Lung microvascular endothelial cell (primary cell): Measurements from ENCODE around the gene TMEM214. TPM values are rescaled to one million over a fixed set of nuclear protein-coding genes. Genes with fewer than 3 reads are reported as not detected.

Source experiments
- DNase-seq, 2 donors: peaks; one replicate each; pipeline versions ENCODE4 v3.0.0 to v3.0.0-alpha.2; 2010; ENCODE audit warnings: low read depth in 2 of 2
- total RNA-seq: library from RNA; depleted of rRNA; stranded (reverse); fragments of >200 nt; gene quantifications from 2 replicates; pipeline ENCODE4 v1.2.1, GENCODE V29; 2014

TMEM214 gene
- total RNA-seq, 1 donor from 2014 or later = 19.4 TPM

DNA sequence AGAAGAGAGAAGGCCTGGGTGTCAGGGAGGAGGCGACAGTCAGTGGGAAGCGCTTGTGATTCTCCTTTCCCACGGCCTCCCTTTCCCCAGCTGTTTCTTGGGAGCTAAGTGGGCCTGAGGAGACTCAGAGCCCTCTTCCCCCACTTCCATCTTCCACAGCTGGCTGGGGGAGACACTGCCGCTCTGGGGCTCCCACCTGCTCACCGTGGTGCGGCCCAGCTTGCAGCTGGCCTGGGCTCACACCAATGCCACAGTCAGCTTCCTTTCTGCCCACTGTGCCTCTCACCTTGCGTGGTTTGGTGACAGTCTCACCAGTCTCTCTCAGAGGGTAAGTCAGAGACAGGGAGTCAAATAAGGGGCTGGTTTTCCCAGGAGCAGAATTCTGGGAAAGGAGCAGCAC is 7.1 kb downstream of the TMEM214 start:
- no peak for DNase-seq

DNA sequence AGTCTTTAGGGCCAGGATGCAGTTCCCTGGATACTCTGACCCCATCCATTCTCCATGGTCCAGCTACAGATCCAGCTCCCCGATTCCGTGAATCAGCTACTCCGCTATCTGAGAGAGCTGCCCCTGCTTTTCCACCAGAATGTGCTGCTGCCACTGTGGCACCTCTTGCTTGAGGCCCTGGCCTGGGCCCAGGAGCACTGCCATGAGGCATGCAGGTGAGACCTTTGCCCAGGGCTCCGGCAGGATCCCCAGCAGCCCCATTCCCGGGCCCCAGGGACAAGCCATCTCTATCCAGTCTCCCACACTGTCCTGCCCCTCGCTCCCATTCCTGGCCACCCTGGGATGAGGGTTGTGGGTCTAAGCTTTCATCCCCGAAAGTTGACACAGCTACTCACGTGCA is 7.5 kb downstream of the TMEM214 start:
- no peak for DNase-seq

DNA sequence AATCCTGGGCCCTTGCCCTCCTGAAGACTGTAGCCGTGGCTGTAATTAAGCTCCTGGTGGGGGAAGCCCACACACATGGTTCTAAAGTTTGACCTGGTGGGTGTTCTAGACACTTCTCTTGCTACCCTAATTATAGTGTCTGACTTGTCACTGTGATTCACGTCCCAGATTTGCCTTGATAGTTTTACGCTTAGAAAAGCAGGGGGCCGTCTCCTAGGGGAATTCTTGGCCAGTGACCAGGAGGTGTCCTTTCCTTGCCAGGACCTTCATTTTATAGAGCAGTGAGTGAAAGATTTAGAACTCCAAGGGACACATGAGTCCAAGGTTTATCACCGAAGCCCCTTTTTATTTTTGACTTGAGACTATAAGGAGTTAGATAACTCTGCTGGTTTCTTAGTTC is 9.0 kb downstream of the TMEM214 start:
- no peak for DNase-seq

DNA sequence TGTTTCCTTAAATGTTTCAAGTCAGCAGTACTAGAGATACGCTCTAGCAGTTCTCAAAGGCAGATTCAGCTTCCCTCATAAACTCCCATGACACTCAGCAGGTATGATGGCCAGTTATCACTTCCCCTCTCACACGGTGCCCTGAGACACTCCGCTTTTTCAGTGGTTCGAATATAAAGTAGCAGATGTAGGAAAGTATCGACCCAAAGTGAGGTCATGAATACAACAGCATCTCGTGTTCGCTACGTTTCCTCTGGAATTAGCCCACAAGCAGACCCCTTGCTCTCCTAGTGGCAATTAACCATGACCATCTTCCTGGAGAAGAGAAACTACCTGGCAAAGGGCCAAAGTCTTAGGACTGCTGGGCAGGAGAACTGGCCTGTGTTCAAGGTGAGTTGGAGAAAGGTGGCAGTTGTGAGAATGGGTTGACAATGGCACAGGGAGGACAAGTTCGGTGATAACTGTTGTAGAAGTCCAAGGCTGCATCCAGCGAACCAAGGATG is 9.4 kb downstream of the TMEM214 start:
- peak in 1 of 2 donors; percentile 32 for DNase-seq

DNA sequence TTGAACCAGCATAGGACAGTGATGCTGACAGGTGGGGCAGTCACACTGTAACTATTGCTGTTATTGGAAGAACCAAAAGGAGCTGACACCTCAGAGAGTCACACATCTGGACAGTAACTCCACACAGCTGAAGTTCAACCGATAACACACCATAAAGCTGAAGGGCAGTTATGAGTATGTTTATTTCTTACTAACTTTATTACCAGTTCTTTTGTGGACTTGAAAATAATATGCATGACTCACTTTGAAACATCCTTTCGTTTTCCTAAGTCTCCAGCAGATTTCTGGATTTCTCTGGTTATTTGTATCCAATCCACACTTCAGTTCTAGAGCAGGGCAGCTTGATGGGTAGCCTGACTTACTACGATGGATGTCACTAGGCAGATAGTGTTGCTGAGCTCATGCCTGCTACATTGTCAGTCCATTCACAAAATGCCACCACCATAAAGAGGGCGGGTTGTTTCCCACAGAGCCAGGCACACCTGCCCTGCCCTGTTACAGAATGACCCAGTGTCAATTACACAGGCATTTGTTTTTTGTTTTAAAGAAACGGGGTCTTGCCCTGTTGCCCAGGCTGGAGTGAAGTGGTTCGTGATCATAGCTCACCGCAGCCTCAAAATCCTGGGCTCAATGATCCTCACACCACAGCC is 10.3 kb downstream of the TMEM214 start:
- DNase-seq = no peak

DNA sequence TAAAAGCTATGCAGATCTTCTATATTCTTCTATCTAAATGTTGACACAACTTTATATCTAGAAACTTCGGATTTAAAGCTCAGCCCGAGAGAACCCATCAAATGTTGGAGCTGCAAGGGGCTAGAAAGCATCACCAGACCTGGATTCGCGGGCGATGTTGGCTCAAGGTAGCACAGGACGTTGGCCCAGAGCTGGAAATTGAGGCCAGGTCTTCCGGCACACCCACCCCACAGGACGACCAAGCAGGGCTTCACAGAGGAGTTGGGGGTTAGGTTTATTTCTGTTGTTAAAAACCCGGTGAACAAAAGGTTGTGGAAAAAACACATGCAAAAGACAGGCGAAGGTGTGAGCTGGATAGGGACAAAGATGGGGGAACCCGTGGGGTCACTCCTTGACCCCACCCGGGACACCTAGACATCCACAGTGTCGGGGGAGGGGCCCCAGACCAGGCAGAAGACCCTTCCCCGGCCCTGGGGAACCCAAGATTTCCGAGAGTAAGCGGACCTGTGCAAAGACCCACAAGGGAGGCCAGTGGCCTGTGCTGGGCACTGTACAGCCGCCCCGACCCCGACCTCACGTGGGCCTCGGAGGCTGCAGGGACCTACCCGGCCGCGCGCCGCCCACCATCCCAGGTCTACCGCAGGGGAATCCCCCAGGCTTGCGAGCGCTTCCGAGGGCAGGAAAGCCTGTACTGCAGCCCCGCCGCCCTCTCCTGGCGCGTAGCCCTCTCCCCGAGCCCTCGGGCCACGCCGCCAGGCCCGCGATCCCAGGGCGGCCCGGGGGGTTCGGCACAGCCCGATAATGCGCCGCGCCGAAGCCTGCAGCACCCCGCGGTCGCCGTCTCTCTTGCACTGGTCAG is 16.9 kb downstream of the TMEM214 start:
- peak; percentile 63 to 78 for DNase-seq

DNA sequence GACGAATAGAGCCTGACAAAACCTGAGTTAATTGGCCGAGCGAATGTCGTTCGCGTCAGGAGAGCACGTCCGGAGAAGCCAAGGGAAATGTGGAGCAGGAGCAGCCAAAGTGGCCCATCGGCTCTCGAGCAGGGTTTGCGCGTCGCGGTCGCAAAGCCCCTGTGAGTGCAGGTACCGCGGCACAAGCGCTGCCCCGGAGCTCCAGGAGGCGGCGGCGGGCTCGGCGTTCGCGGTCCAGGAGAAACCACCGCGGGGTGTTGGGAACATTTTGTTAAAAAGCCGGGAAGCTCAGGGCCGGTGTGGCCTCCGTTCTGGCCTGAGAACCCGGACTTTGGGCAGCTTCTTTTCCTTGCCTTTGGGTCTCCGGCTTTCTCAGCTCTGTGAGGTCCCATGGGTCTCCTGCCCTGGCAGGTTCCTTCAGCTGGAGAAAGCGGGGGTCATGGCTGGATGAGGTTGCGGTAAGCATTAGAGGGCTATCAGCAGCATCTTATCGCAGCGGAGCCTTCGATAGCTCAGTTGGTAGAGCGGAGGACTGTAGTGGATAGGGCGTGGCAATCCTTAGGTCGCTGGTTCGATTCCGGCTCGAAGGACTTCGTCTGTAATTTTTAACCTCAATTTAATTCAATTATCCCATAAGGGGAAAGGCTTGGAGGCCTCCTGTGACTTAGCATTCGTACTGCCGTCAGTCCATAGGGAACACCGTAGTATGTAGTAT is 17.7 kb downstream of the TMEM214 start:
- peak; percentile 90 to 93 for DNase-seq

DNA sequence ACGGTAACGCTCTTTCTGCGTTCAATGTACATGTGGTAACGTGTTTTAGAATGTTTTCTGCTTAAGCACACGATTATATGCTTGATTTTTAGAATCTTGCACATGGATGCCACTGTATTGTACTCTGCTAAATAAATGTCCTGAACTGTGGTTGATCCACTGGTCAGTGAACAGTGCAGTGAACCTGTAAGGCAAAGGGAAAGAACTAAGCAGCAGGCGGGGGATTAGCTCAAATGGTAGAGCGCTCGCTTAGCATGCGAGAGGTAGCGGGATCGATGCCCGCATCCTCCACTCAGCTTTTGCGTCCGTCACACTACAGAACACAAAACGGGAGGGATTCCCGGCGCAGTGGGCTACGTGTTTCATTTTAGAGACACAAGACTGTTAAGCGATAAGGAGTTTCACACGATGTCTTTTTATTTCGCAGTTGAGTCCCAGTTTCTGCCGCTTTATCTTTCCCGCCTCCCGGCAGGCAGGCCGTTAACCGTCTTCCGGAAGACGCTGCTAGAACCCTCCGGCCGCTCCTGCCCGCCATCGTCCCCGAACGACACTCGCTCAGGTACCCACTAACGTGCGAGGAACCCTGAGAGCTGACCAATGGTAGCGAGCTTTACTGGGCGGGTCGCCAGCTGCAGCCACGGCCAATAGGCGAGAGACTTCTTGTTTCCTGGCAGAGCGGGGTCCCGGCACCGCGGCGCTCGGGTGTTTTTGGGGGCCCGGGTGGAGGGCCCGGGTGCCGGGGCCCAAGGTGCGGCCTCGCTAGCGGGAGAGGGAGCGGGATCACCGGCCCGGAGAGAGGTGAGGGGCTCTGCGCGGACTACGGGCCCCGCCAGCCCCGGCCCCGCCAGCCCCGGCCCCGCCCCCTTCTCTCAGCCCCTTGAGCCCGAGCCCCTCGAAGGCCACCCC is 18.5 kb downstream of the TMEM214 start, which contains the start of gene AGBL5:
TSS of gene AGBL5 (plus strand) at position 673 of the 906 bp plus-strand sequence. CDS start 1,291 bp downstream, outside the sequence.
- DNase-seq = peak; percentile 93 to 96

DNA sequence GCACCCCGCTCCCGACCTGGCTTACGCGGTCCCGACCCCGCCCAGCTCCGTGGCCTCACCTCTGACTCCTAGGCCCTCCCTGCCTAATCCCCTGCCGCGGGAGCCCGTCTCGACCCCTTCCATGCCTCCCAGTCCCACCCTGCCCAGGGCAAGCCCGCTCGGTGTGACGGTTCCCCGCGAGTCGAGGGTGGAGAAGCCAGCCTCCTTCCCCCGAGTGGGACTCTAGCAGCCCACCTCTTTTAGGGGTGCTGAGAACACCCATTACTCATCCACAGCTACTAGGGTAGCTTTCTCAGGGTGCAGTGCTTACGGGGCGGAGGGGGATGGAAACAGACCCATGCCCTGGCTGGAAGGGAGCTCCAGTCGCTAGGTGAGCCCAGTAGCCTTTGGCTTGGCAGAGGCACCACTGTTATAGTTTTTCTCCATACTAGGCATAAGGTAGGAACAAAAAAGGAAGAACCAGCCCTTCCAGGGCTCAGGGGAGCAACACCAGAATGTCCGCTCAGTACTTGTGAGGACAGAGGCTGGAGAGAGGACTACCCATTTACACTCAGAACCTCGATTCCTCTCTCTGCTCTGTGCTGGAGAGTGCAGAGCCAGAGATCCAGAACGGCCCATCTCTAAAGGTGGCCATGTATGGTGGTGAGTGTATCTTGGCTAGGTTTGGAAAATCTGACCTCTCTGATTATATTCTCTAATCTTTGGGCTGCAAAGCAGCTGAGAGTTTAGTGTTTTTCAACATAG is 19.3 kb downstream of the TMEM214 start:
- DNase-seq = peak in 1 of 2 donors; percentile 20

DNA sequence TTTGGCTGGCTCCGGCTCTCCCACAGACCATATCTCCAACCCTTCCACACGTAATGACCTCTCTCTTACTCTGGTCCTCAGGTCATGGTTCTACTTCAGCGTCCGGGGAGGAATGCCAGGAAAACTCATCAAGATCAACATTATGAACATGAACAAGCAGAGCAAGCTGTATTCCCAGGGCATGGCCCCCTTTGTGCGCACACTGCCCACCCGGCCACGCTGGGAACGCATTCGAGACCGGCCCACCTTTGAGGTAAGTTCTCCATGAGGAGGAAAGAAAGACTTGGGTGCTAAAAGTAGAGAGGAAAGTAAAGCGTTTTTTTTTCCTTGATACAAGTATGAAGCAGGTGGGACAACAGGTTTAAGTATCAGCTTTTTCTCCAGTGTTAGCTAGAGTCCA is 20.6 kb downstream of the TMEM214 start:
- DNase-seq = no peak

DNA sequence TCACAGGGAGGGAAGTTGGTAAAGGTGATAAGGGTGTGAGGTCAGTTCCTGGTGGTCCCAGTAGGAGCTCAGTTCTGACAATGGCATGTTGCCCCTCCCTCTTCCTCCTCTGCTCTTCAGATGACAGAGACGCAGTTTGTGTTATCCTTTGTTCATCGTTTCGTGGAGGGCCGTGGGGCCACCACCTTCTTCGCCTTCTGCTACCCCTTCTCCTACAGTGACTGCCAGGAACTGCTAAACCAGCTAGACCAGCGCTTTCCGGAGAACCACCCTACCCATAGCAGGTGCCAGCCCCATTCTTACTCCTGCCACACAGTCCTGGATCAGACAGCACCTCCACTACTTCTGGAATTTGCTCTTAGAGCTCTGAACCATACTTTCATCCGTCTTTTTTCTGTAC is 21.0 kb downstream of the TMEM214 start:
- no peak for DNase-seq

DNA sequence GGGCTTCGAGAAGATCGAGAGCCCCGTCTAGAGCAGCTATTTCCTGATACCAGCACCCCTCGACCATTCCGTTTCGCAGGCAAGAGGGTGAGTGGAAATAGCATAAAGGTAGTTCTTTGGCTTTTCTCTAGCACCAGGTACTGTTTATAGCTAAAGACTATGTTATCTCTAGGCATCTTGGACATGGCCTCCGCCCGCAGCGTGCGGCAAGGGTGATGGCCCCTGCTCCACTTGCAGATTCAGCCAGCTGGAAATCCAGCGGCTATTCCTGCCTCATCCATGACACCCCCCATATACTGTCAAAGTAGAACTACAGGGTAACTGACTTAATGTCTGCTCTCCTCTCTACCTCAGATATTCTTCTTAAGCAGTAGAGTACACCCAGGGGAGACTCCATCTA is 22.0 kb downstream of the TMEM214 start:
- no peak for DNase-seq

DNA sequence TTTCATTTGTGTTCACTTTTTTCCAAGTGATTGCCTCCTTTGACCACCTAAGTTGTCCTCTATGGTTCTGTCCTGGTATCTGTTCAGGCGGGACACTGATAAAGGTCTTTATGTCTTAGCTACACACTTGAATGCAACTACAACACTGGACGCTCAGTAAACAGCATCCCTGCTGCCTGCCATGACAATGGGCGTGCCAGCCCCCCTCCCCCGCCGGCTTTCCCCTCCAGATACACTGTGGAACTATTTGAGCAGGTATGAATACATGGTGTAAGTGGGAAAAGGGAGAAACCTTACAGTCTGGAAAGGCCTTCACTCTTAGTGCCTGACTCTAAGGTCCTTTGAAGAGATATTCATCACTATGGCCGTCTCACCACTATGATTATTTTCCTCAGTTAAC is 24.4 kb downstream of the TMEM214 start:
- no peak for DNase-seq

DNA sequence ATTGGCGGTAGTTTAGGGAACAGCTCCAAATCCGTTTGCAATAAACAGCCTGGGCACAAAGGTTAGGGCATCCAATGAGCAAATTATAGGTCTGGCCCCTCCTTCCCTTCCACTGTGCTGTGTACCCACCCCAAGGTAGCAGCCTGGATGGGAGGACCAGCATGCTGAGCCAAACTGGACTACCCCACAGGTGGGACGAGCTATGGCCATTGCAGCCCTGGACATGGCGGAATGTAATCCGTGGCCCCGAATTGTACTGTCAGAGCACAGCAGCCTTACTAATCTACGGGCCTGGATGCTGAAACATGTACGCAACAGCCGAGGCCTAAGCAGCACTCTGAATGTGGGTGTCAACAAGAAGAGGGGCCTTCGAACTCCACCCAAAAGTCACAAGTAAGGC is 25.4 kb downstream of the TMEM214 start:
- no peak for DNase-seq

DNA sequence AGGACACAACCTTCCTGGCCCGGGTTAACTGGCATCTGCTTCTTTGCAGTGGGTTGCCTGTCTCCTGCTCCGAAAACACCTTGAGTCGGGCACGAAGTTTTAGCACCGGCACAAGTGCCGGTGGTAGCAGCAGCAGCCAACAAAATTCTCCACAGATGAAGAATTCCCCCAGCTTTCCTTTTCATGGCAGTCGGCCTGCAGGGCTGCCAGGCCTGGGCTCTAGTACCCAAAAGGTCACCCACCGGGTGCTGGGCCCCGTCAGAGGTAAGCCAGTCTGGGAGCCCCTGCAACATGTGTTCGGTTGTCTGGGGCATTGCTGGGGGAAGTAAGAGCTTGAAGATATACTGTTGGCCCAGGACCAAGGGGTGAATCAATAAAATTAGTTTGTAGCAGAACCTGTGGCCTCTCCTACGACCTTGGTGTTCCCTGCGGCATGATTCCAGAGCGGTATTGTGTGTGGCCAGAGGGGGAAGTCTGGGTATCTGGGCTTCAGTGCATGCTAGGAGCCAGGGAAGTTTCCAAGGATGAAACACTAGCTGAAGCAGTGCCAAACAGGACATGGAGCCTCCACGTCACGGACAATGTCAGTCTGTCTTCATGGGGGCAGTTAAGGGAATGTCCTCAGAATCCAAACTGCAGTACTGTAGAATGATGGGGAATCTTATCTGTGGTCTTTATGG is 26.5 kb downstream of the TMEM214 start:
- peak; percentile 23 to 52 for DNase-seq

DNA sequence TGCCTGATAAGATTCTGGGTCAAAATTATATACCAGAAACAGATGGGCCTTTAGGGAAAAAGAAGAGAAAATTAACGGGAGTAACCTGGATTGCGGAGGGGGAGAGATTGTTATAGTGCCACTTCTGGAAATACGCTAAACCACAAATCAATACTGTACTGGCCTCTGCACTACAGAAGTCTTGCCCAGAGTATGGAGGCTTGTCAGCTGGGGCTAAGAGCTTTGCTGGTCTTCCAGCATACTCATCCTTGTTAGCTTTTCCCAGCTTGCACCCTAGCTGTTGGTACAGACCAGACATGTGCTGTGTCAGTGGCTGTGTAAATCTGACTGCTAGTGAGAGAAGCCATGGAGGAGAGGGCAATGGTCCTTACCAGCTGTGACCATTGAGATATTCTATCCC is 27.6 kb downstream of the TMEM214 start:
- DNase-seq = no peak

DNA sequence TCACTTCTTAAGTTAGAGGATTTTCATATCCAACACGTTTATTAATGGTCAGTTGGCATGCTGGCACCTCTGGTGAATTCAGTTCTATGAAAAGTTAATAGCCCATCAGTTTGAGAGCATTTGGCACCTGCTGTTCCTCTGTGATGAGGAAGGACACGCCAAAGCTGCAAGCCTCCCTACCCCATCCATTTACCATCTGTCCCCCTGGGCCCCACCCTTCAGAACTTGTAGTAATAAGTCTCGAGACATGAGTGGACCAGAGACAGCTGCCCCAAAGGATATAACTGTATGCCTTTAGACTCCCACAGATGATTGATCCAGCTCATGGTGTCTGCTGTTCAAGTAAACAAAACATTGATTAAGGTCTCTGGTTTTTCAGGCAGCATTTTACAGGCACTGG is 32.4 kb downstream of the TMEM214 start:
- DNase-seq = no peak

DNA sequence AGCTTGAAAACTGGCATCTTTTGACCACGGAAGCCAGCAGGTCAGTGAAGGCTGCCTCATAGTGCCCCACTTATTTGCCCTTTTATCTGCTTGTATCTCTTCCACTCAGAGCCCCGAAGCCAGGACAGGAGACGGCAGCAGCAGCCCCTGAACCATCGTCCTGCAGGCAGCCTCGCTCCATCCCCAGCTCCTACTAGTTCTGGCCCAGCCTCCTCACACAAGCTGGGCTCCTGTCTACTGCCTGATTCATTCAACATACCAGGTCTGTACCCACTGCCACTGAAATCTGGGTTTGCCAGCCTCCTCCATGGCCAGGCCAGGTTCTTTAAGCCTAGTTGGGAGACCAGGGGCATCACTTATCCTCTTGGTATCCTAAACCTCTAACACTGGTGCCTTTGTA is 34.6 kb downstream of the TMEM214 start:
- no peak for DNase-seq

DNA sequence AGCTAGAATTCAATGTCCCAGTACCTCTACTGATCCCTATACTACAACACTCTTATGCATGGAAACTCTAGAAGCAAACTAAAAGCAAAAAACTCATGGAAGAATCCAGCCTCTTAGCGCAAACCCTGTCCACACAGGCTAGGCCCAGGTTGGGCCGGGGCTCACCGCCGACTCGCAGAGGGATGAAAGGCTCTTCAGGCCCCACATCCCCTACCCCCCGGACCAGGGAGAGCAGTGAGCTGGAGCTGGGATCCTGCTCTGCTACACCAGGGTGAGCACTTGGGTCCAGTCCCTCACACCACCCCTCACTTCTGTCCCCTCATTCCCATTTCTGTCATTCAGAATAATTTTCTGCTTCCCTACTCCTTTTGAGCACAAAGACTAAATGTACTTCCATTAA is 36.7 kb downstream of the TMEM214 start:
- DNase-seq = no peak
